ENCODE results near the gene PDE4B. TPM values are rescaled to one million over a fixed set of nuclear protein-coding genes. Genes with fewer than 3 reads are reported as not detected.

PDE4B gene
- polyA plus RNA-seq, 1 donor from 2014 or later = 135 TPM

- Histone ChIP-seq H3K9me3 (ENCODE audit: low read length) (no peaks in the 10 kb centered on the region), H3K79me2 (replicated peaks; ENCODE audit: insufficient read depth, low read length) (peaks cover 2% of the 10 kb centered on the region), H3K36me3 (ENCODE audit: insufficient read depth, low read length) (no peaks in the 10 kb centered on the region), H3K27ac (ENCODE audit: low read length) (no peak overlapping the region), H3K9me2 (ENCODE audit: insufficient read depth, low read length) (no peaks in the 10 kb centered on the region), H3K4me2 (ENCODE audit: low read length) (no peak overlapping the region), H3K27me3 (ENCODE audit: insufficient read depth, low read depth, low read length) (no peaks in the 10 kb centered on the region), H2AFZ (ENCODE audit: low read depth, low read length) (no peak overlapping the region), H3K9ac (ENCODE audit: low read length) (no peak overlapping the region), H3F3A (ENCODE audit: insufficient read depth, low read length, poor library complexity, severe bottlenecking) (no peaks in the 10 kb centered on the region), H3K4me3 (ENCODE audit: low read length) (no peak overlapping the region), H4K20me1 (ENCODE audit: insufficient read depth) (no peaks in the 10 kb centered on the region)
- TF ChIP-seq EZH2 (IDR thresholded peaks at IDR 0.05; ENCODE audit: borderline replicate concordance, insufficient read depth, low read length, poor library complexity, severe bottlenecking) (no peak), RAD21 (conservative IDR thresholded peaks at IDR 0.05) (no peak), TAF1 (IDR thresholded peaks at IDR 0.05; ENCODE audit: low read depth) (no peak), SMC3 (conservative IDR thresholded peaks at IDR 0.05; ENCODE audit: poor library complexity) (no peak), CTCF (IDR thresholded peaks at IDR 0.05; ENCODE audit: poor library complexity, severe bottlenecking) (no peak), REST (IDR thresholded peaks at IDR 0.05; ENCODE audit: borderline replicate concordance) (no peak), EP300 (conservative IDR thresholded peaks at IDR 0.05; ENCODE audit: poor library complexity, severe bottlenecking) (no peak), MXI1 (conservative IDR thresholded peaks at IDR 0.05; ENCODE audit: poor library complexity, severe bottlenecking) (no peak), POLR2AphosphoS5 (IDR thresholded peaks at IDR 0.05) (no peak)
These were observed 382.4 kb downstream of the PDE4B start for GRCh38 chr1:66175098-66175497.

- H3K79me2 ChIP-seq (replicated peaks; ENCODE audit: insufficient read depth, low read length) = peaks cover 2% of the 10 kb centered on the region
- H3K9ac ChIP-seq (ENCODE audit: low read length) = no peak overlapping the region
- H3K27ac ChIP-seq (ENCODE audit: low read length) = no peak overlapping the region
These were observed 382.9 kb downstream of the PDE4B start for GRCh38 chr1:66175581-66175980.

More at GRCh38 chr1:66175581-66175980, 382.9 kb downstream of the PDE4B start:
- Histone ChIP-seq H4K20me1 (ENCODE audit: insufficient read depth) (no peaks in the 10 kb centered on the region), H3F3A (ENCODE audit: insufficient read depth, low read length, poor library complexity, severe bottlenecking) (no peaks in the 10 kb centered on the region), H3K4me2 (ENCODE audit: low read length) (no peak overlapping the region), H3K9me2 (ENCODE audit: insufficient read depth, low read length) (no peaks in the 10 kb centered on the region), H3K4me3 (ENCODE audit: low read length) (no peak overlapping the region), H3K27me3 (ENCODE audit: insufficient read depth, low read depth, low read length) (no peaks in the 10 kb centered on the region), H3K36me3 (ENCODE audit: insufficient read depth, low read length) (no peaks in the 10 kb centered on the region), H2AFZ (ENCODE audit: low read depth, low read length) (no peak overlapping the region), H3K9me3 (ENCODE audit: low read length) (no peaks in the 10 kb centered on the region)
- no peak for TF ChIP-seq POLR2AphosphoS5 (IDR thresholded peaks at IDR 0.05)

Data from neural cell (in vitro differentiated cells).